ENCODE measurements around the gene STON2.

STON2 gene

GRCh38 chr14:81408595-81408994, 8.5 kb upstream of the STON2 start:
- no peak for TF ChIP-seq CTCF (IDR thresholded peaks at IDR 0.05; ENCODE audit: low read depth, low read length, missing control alignments)
- DNase-seq (ENCODE audit: low read depth), result no peak
- no peak overlapping the region for H3K4me3 ChIP-seq (ENCODE audit: low read depth, low read length)

- no peak for DNase-seq (ENCODE audit: low read depth)
- no peak for TF ChIP-seq CTCF (IDR thresholded peaks at IDR 0.05; ENCODE audit: low read depth, low read length, missing control alignments)
- H3K4me3 ChIP-seq (ENCODE audit: low read depth, low read length), result no peak overlapping the region
These were observed 6.7 kb upstream of the STON2 start for GRCh38 chr14:81406863-81407262.

GRCh38 chr14:81402123-81402495, 2.0 kb upstream of the STON2 start:
- no peak for DNase-seq (ENCODE audit: low read depth)
- no peak overlapping the region for H3K4me3 ChIP-seq (ENCODE audit: low read depth, low read length)
- no peak for TF ChIP-seq CTCF (IDR thresholded peaks at IDR 0.05; ENCODE audit: low read depth, low read length, missing control alignments)

- DNase-seq (ENCODE audit: low read depth), result no peak
- no peak overlapping the region for H3K4me3 ChIP-seq (ENCODE audit: low read depth, low read length)
- TF ChIP-seq CTCF (IDR thresholded peaks at IDR 0.05; ENCODE audit: low read depth, low read length, missing control alignments), result no peak
These were observed 1.4 kb upstream of the STON2 start for GRCh38 chr14:81401420-81402122.

GRCh38 chr14:81400852-81401251, 728 bp upstream of the STON2 start:
- DNase-seq (ENCODE audit: low read depth), result no peak
- no peak for TF ChIP-seq CTCF (IDR thresholded peaks at IDR 0.05; ENCODE audit: low read depth, low read length, missing control alignments)
- H3K4me3 ChIP-seq (ENCODE audit: low read depth, low read length), result no peak overlapping the region

GRCh38 chr14:81398196-81398891, 1.8 kb downstream of the STON2 start:
- no peak for DNase-seq (ENCODE audit: low read depth)
- H3K4me3 ChIP-seq (ENCODE audit: low read depth, low read length), result no peak overlapping the region
- no peak for TF ChIP-seq CTCF (IDR thresholded peaks at IDR 0.05; ENCODE audit: low read depth, low read length, missing control alignments)

- DNase-seq (ENCODE audit: low read depth), result no peak
- TF ChIP-seq CTCF (IDR thresholded peaks at IDR 0.05; ENCODE audit: low read depth, low read length, missing control alignments), result no peak
- no peak overlapping the region for H3K4me3 ChIP-seq (ENCODE audit: low read depth, low read length)
These were observed 4.0 kb downstream of the STON2 start for GRCh38 chr14:81396113-81396512.
